Trophoblast cell (in vitro differentiated cells and primary cell): ENCODE results near the gene COA4.
"Not testable (repeated sequence)": the region's sequence is repeated elsewhere in the genome, so short reads cannot be mapped to it uniquely, and the experiment has no call there.

Experiments
- DNase-seq, 2 donors: peaks; one replicate each; pipeline ENCODE4 v3.0.0-alpha.2; 2016
- H2AFZ ChIP-seq: 2 replicates; pipeline ENCODE4 v1.6.1; 2013; ENCODE audit warnings: low read length, moderate library complexity, mild to moderate bottlenecking; ENCODE audit not compliant: insufficient read depth, poor library complexity
- H2AK5ac ChIP-seq: 2 replicates; pipeline ENCODE4 v1.6.1; 2013; ENCODE audit warnings: mild to moderate bottlenecking, low read length
- H2BK120ac ChIP-seq: 2 replicates; pipeline ENCODE4 v1.6.1; 2013; ENCODE audit warnings: low read length, mild to moderate bottlenecking, moderate library complexity; ENCODE audit not compliant: insufficient read depth, poor library complexity
- H2BK12ac ChIP-seq: 2 replicates; pipeline ENCODE4 v1.6.1; 2013; ENCODE audit warnings: mild to moderate bottlenecking, low read length, moderate library complexity
- H2BK5ac ChIP-seq: 2 replicates; pipeline ENCODE4 v1.6.1; 2013; ENCODE audit warnings: low read length, low read depth, moderate library complexity, mild to moderate bottlenecking; ENCODE audit not compliant: poor library complexity
- H3K14ac ChIP-seq: 2 replicates; pipeline ENCODE4 v1.6.1; 2013; ENCODE audit warnings: mild to moderate bottlenecking, low read length
- H3K18ac ChIP-seq: 2 replicates; pipeline ENCODE4 v1.6.1; 2013; ENCODE audit warnings: mild to moderate bottlenecking, low read length
- H3K23ac ChIP-seq: 2 replicates; pipeline ENCODE4 v1.6.1; 2013; ENCODE audit warnings: low read length
- H3K27ac ChIP-seq: 2 replicates; pipeline ENCODE4 v1.5.1; 2013; ENCODE audit warnings: low read depth, mild to moderate bottlenecking, inconsistent platforms, low read length, moderate library complexity
- H3K27me3 ChIP-seq: 2 replicates; pipeline ENCODE4 v1.6.1; 2013; ENCODE audit warnings: inconsistent platforms, mild to moderate bottlenecking, low read length, moderate library complexity; ENCODE audit not compliant: insufficient read depth
- H3K36me3 ChIP-seq, 2 experiments: 1 replicate in 1 of 2; 2 replicates in 1 of 2; pipeline ENCODE4 v1.6.1; 2013; ENCODE audit warnings: low read length in 2 of 2, mild to moderate bottlenecking in 2 of 2, moderate library complexity in 1 of 2; ENCODE audit not compliant: insufficient read depth in 2 of 2, control insufficient read depth in 1 of 2
- H3K4ac ChIP-seq: 2 replicates; pipeline ENCODE4 v1.6.1; 2013; ENCODE audit warnings: low read depth, mild to moderate bottlenecking, low read length, moderate library complexity
- H3K4me1 ChIP-seq, 2 experiments: 1 replicate in 1 of 2; 2 replicates in 1 of 2; pipeline ENCODE4 v1.6.1; 2013; ENCODE audit warnings: low read length in 2 of 2, mild to moderate bottlenecking in 2 of 2, moderate library complexity in 1 of 2; ENCODE audit not compliant: insufficient read depth in 2 of 2, control insufficient read depth in 1 of 2
- H3K4me2 ChIP-seq: 2 replicates; pipeline ENCODE4 v1.6.1; 2013; ENCODE audit warnings: inconsistent platforms, mild to moderate bottlenecking, low read length, moderate library complexity
- H3K4me3 ChIP-seq: 2 replicates; pipeline ENCODE4 v1.5.1; 2013; ENCODE audit warnings: mild to moderate bottlenecking, low read depth, low read length, inconsistent platforms
- H3K79me1 ChIP-seq: one replicate; pipeline ENCODE4 v1.6.1; 2013; ENCODE audit warnings: low read length
- H3K79me2 ChIP-seq: 2 replicates; pipeline ENCODE4 v1.6.1; 2013; ENCODE audit warnings: low read length, mild to moderate bottlenecking; ENCODE audit not compliant: control insufficient read depth, insufficient read depth, poor library complexity
- H3K9ac ChIP-seq: 2 replicates; pipeline ENCODE4 v1.6.1; 2013; ENCODE audit warnings: mild to moderate bottlenecking, low read length
- H3K9me3 ChIP-seq: 2 replicates; pipeline ENCODE4 v1.6.1; 2013; ENCODE audit warnings: low read depth, mild to moderate bottlenecking, control low read depth, inconsistent platforms, low read length; ENCODE audit not compliant: insufficient read depth
- H4K12ac ChIP-seq: 2 replicates; pipeline ENCODE4 v1.6.1; 2013; ENCODE audit warnings: low read depth, mild to moderate bottlenecking, low read length, moderate library complexity
- H4K8ac ChIP-seq: 2 replicates; pipeline ENCODE4 v1.6.1; 2013; ENCODE audit warnings: low read depth, mild to moderate bottlenecking, low read length, moderate library complexity
- H4K91ac ChIP-seq: one replicate; pipeline ENCODE4 v1.6.1; 2013; ENCODE audit warnings: low read depth, mild to moderate bottlenecking, low read length, moderate library complexity
- WGBS: extraction: QIAGEN DNeasy Blood & Tissue Kit; methylation state at CpG from one replicate; pipeline ENCODE4 v1.1.7; 2013; ENCODE audit warnings: missing lambda C conversion rate; ENCODE audit not compliant: insufficient read length, insufficient coverage; ENCODE audit errors: extremely low coverage; 5-methylcytosine and 5-hydroxymethylcytosine counted together

COA4 gene

DNA sequence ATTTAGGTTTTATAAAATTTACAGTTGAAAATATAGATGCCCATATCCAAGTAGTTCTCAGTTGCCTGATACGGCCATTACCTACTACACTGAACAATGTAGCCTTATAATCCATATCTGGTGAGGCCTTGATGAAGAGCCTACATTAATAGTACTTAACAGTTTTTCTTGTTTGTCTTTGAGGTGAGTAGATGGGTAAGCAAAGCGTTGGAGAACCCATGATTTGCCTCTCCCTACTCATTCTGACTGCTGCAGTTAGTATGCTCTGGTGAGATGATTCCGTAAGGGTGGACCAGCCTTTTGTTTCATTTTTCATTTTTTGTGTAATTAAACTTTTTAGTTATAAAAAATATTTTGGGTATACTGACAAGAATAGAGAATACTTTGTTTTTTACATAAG, 11.6 kb upstream of the COA4 start:
- Histone ChIP-seq H2BK120ac (no peak overlapping the region), H2BK12ac (no peak overlapping the region), H3K79me2 (no peaks in the 10 kb centered on the region), H3K4me2 (no peak overlapping the region), H3K27me3 (no peaks in the 10 kb centered on the region), H4K91ac (no peak overlapping the region), H3K27ac (no peak overlapping the region), H3K9ac (no peak overlapping the region), H4K12ac (no peak overlapping the region), H3K9me3 (no peaks in the 10 kb centered on the region), H2AK5ac (no peak overlapping the region), H3K23ac (no peak overlapping the region), H3K4ac (no peak overlapping the region), H2BK5ac (no peak overlapping the region), H3K79me1 (no peaks in the 10 kb centered on the region), H3K18ac (no peak overlapping the region), H3K4me1 (no peaks in the 10 kb centered on the region), H3K14ac (no peak overlapping the region), H3K4me3 (no peak overlapping the region), H2AFZ (no peak overlapping the region), H4K8ac (no peak overlapping the region), H3K36me3 (peaks cover 0 to 8% of the 10 kb centered on the region in 2 experiments)
- no CpG with 5 or more reads among the region's 3 CpGs for WGBS
- DNase-seq, result no peak

GRCh38 chr11:73883856-73884255, 7.2 kb upstream of the COA4 start:
- Histone ChIP-seq H2BK5ac (no peak overlapping the region), H3K4ac (no peak overlapping the region), H2AK5ac (no peak overlapping the region), H4K8ac (no peak overlapping the region), H4K12ac (no peak overlapping the region), H2AFZ (no peak overlapping the region), H3K18ac (no peak overlapping the region), H3K27ac (no peak overlapping the region), H3K79me2 (no peaks in the 10 kb centered on the region), H3K4me3 (no peak overlapping the region), H3K79me1 (no peaks in the 10 kb centered on the region), H3K23ac (no peak overlapping the region), H2BK12ac (no peak overlapping the region), H3K9ac (no peak overlapping the region), H3K36me3 (peaks cover 0 to 3% of the 10 kb centered on the region in 2 experiments), H3K14ac (no peak overlapping the region), H3K9me3 (peaks cover 2% of the 10 kb centered on the region), H4K91ac (no peak overlapping the region), H3K4me2 (no peak overlapping the region), H3K27me3 (no peaks in the 10 kb centered on the region), H2BK120ac (no peak overlapping the region), H3K4me1 (no peaks in the 10 kb centered on the region)
- WGBS, result no CpG with 5 or more reads among the region's 2 CpGs
- no peak for DNase-seq

DNA sequence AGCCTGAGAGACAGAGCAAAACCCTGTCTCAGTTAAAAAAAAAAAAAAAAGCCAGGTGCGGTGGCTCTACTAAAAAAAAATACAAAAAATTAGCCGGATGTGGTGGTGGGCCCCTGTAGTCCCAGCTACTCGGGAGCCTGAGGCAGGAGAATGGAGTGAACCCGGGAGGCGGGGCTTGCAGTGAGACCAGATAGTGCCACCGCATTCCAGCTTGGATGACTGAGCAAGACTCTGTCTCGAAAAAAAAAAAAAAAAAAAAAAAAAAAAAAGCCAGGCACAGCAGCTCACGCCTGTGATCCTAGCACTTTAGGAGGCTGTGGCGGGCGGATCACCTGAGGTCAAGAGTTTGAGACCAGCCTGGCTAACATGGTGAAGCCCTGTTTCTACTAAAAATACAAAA, 3.8 kb upstream of the COA4 start:
- not testable (repeated sequence) for H3K36me3 ChIP-seq, H4K8ac ChIP-seq, H2BK5ac ChIP-seq, H3K4me1 ChIP-seq, H2AFZ ChIP-seq, H3K18ac ChIP-seq, H2AK5ac ChIP-seq, H2BK12ac ChIP-seq, H3K4me2 ChIP-seq, H3K79me1 ChIP-seq, H3K4me3 ChIP-seq, H3K27me3 ChIP-seq, H3K9me3 ChIP-seq, H3K14ac ChIP-seq, H3K23ac ChIP-seq, H2BK120ac ChIP-seq, H4K12ac ChIP-seq, H3K4ac ChIP-seq, H3K9ac ChIP-seq, H3K79me2 ChIP-seq, H4K91ac ChIP-seq, H3K27ac ChIP-seq
- peak; percentile 48 to 76 for DNase-seq
- WGBS, result no CpG with 5 or more reads among the region's 10 CpGs

- Histone ChIP-seq H3K4ac (no peak overlapping the region), H3K27ac (no peak overlapping the region), H2BK120ac (no peak overlapping the region), H4K12ac (no peak overlapping the region), H3K14ac (no peak overlapping the region), H3K9ac (no peak overlapping the region), H2BK5ac (no peak overlapping the region), H4K8ac (no peak overlapping the region), H4K91ac (no peak overlapping the region), H3K4me3 (no peak overlapping the region), H3K79me1 (peaks cover 10% of the 10 kb centered on the region), H3K27me3 (no peaks in the 10 kb centered on the region), H3K23ac (no peak overlapping the region), H3K18ac (no peak overlapping the region), H3K36me3 (peaks cover 0 to 6% of the 10 kb centered on the region in 2 experiments), H3K4me1 (peaks cover 2 to 6% of the 10 kb centered on the region in 2 experiments), H3K4me2 (no peak overlapping the region), H2BK12ac (no peak overlapping the region), H3K79me2 (peaks cover 7% of the 10 kb centered on the region), H2AFZ (no peak overlapping the region), H3K9me3 (peaks cover 2% of the 10 kb centered on the region), H2AK5ac (no peak overlapping the region)
- DNase-seq, result no peak
- WGBS, result no CpG with 5 or more reads among the region's 1 CpG
Measured at GRCh38 chr11:73878771-73879170, 2.1 kb upstream of the COA4 start.
